Fibroblast of skin of abdomen (primary cell): ENCODE results near the gene SLAMF8.

ENCODE experiments used
- DNase-seq: peaks from one replicate; pipeline ENCODE4 v3.0.0-alpha.2; 2013

The SLAMF8 gene

GRCh38 chr1:159821171-159821867, 5.4 kb upstream of the SLAMF8 start:
- no peak for DNase-seq

DNA sequence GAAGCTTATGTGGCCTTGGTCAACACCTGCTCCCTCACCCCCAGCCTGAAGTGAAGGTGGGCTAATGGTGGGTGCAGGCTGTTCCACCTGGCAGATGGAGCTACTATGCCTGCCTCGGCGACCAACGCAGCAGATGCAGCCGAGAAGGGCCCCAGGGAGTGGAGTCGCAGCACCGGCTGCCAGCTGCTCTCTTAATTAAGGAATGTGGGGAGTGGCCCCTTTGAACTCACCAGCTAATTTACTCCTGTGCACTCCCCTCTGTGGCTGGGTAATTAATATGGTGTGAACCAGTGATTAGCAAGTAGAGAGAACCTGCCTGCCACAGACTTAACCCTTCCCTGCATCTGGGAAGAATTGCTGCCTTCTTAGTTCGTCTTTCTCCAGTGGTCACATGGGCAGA, 3.3 kb upstream of the SLAMF8 start:
- no peak for DNase-seq

DNA sequence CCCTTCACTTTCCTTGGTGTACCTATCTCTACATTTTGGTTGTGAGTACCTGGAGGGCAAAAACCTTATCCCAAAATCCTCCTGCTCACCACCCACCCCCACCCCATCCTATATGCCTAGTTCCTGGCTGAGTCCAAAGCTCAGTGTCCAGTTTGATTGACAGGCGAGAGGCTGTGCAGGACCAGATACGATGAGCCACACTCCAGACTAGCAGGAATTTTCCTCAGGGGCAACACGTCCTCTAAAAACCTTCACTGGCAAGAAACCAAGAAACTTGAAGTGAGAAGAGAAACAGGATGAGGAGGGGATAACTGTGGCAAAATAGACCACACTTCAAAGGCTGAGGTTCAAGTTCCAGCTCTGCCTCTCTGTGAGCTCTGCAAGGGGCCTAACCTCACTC, 1.1 kb upstream of the SLAMF8 start:
- no peak for DNase-seq

- no peak for DNase-seq
Measured at GRCh38 chr1:159827102-159827490, 423 bp downstream of the SLAMF8 start.

DNA sequence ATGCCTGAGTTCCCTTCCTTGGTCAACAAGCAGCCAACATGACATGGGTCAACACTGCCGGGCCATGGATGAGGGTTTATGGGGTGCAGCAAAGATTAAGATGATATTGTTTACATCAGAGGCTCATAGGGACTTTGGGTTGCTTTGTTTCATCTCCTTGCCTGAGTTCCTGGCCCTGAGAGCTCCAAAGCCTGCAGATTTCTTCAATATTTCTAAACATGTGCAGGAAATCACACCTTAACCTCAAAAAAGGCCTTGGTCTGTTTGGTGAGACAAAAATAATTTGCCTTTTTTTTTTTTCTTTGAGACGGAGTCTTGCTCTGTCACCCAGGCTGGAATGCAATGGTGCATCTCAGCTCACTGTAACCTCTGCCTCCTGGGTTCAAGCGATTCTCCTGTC, 876 bp downstream of the SLAMF8 start:
- DNase-seq, result no peak

DNA sequence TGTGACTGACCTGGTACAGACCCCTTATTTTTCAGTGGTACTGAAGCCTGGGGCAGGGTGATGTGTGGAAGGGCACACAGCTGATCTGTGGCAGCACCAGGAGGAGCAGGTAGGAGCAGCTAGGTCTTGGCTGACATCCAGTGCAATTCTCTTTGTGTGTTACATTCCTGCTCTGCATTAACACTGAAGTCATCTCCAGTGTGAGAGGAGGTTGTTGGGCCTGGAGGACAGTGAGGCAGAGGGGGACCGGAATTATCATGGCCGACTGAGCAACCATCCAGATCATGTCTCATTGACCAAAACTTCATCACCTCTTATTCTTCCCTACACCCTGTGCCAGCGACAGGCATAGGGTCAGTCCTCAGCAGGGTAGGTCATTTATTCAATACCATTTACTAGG, 1.5 kb downstream of the SLAMF8 start:
- no peak for DNase-seq

DNA sequence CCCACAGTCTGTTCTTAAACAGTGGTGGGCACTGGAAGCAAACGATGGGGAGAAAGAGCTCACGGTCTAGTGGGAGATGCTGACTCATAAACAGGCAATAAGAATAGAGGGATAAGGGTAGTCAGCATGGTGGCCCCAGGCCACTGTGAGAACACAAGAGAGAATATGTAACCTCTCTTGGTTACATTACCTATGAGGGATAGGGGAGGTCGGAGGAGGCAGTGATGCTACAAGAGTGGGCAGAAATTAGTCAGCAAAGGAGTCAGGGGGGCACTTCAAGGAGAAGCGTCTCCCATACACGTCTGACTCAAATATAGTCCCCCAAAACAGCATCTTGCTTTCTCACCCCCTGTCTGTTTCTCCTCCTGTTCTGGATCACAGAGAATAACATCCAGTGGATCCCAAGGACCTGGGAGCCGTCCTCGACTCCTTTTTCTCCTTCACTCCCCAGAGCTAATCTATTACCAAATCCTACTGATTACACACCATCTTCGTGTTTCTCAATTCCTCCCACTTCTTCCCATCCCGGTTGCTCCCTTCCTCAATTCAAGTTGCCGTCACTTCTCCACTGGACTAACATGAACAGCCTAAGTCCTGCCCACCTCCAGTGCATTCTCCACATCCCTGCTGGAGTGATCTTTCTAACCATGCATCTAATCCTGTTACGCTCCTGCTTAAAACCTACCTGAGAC, 2.1 kb downstream of the SLAMF8 start:
- no peak for DNase-seq

DNA sequence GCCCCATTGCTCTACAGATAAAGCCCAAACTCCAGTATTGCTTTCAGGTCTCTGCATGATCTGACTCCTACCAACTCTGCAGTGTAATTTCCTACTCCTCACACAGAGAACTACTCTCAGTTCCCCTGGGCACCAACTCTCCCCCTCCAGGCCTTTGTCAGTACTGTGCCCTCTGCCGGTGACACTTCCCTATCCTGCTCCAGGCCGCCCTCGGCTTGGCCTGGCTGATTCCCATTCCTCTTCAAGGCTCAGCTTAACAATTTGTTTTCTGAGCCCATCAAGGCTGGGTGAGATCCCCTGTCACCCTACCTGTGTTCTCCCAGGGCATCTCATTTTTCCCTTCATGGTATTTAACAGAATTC, 2.6 kb downstream of the SLAMF8 start:
- DNase-seq, result no peak

DNA sequence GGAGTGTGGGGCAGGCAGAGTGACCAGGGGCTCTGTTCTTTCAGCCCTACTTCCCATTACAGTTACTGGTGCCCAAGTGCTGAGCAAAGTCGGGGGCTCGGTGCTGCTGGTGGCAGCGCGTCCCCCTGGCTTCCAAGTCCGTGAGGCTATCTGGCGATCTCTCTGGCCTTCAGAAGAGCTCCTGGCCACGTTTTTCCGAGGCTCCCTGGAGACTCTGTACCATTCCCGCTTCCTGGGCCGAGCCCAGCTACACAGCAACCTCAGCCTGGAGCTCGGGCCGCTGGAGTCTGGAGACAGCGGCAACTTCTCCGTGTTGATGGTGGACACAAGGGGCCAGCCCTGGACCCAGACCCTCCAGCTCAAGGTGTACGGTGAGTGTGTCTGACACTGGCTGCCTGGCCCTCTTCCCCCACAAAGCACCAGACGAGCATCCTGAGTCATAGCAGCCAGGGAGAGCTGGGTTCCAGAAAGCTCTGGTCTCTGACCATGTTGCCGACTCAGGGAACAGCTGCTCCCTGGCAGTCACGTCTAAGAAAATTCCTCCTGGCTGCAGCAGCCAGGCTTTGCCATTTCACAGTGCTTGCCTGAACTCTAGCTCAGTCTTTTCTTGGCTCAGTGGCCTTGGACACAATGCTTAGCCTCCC, 3.3 kb downstream of the SLAMF8 start:
- peak; percentile 87 for DNase-seq

DNA sequence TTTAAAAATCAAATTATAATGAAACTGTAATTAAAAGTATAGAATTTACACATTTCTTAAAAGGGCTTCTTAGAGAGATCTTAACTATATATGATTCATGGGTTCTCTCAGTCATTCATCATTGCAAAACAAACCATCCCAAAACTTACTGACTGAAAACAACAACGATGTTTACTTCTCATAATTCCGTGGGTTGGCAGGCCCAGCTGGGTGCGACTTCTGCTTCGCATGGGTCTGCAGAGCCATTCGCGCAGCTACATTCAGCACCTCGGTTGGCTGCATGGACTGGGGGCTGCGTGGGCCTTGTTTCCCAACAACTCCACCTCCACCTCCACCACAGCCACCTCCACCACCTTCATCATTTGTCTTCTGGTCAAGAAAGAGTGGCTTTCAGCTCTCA, 4.0 kb downstream of the SLAMF8 start:
- DNase-seq, result no peak

- no peak for DNase-seq
Measured at GRCh38 chr1:159831412-159832141, 4.9 kb downstream of the SLAMF8 start.

DNA sequence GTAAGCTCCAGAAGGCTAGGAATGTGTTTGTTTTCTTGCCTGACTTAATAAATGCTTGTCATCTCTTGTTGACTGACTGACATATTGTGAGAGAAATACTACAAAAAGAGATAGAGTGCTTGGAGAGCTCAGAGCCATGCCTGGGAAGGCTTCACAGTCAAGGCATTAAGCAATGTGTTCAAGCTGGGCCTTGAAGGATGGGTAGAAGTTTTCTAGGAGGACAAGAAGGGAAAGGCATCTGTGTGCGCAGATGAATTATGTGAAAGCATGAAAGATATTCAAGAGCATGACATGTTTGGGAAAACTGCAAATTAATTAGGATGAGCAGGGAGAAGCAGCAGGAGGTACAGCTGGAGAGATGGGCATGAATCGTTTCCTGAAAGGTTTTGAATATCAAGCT, 5.6 kb downstream of the SLAMF8 start:
- no peak for DNase-seq

- DNase-seq, result no peak
Measured at GRCh38 chr1:159835356-159835755, 8.7 kb downstream of the SLAMF8 start.

DNA sequence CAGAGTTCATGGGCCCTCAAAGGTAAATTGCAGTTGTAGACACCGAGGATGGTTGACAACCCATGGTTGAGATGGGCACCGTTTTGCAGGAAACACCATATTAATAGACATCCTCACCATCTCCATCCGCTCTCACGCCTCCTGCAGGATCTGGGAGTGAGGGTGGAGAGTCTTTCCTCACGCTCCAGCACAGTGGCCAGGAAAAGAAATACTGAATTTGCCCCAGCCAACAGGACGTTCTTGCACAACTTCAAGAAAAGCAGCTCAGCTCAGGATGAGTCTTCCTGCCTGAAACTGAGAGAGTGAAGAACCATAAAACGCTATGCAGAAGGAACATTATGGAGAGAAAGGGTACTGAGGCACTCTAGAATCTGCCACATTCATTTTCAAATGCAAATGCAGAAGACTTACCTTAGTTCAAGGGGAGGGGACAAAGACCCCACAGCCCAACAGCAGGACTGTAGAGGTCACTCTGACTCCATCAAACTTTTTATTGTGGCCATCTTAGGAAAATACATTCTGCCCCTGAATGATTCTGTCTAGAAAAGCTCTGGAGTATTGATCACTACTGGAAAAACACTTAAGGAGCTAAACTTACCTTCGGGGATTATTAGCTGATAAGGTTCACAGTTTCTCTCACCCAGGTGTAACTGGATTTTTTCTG, 9.3 kb downstream of the SLAMF8 start:
- no peak for DNase-seq

DNA sequence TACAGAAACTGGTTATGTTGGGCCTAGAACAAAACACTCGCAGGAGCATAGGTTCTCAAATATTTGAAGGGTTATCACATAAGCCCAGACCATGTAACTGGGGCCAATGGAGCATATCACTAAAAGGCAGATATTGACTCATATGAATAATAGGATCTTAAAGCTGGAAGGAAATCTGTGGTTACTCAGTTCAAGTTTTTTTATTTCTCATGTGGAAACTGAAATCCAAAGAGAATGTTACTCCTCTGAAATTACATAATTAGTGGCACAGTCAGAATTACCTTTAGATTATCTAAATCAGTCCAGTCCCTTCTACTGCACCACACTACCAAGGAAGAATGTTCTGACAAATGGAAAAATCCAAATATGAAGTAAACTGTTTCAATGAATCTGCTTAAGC, 12.0 kb downstream of the SLAMF8 start:
- no peak for DNase-seq

DNA sequence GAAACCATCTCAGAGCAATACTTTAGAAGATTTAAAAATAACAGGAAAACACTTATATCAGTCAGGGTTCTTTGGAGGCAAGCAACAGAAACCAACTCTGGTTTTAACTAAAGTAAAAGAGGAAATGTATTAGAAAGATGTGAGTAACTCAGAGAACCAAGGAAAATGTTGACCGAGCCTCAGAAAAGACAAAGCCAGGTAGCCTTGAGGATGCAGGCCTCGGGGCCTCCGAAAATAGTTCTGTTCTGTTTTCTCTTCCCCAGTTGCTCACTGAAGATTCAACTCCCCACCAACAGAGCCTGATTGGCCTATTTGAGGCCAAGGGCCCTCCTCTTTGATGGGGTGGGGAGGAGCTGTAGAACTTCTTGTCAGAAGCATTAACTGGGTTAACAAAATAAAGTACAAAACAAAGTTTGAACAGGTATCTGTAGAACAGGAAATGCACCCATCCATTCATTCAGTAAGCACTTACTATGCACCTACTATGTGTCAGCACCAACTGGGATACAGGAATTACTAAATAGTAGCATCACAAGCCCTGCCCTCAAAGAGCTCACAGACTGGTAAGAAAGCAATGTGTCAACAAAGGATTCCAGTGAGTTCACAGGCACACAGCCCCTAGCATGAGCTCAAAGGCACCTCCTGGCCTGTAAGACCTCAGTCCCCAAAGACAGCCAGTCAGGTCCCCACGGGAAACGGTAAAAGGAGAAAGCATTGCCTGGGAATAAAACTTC, 12.6 kb downstream of the SLAMF8 start:
- DNase-seq, result no peak

GRCh38 chr1:159841749-159842148, 15.1 kb downstream of the SLAMF8 start:
- no peak for DNase-seq

- DNase-seq, result no peak
Measured at GRCh38 chr1:159843459-159843858, 16.8 kb downstream of the SLAMF8 start.

DNA sequence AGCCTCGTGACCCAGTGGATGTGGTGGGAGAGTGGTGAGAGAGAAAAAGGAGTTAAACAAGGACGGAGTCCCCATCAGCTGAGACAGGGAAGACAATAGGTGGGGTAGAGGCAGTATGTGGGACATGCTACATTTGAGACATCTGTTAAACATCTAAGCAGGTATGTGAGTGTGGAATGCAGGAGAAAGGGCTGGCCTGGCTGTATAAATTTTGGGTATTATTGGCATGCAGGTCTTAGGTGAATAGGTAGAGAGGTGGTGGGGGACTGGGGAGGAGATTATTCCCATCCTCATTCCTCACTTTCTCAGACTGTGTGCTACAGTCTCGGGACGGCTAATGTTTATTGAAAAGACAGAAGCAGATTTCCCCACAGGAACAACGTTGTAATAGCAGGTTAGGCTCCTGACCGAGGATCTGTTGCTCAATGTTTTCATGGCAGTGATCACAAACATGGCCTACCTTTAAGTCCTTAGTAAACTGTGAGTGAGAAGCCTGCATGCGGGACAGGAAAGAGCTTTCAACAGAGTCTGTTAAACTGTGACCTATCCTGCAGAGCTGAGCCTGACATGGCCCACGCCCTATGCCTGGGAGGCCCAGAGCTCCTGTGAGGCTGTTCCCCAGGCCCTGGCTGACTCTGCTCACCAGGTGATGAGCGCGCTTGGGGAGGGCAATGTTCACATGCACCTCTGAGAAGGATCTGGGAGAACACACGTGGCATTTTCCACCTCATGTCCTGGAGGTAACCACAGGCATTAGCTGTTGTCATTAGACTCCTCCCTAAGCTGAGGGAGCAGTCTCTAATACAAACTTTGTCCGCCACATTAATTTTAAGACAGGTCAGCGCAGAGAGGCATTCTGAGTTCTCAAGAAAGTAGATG, 19.3 kb downstream of the SLAMF8 start:
- no peak for DNase-seq

DNA sequence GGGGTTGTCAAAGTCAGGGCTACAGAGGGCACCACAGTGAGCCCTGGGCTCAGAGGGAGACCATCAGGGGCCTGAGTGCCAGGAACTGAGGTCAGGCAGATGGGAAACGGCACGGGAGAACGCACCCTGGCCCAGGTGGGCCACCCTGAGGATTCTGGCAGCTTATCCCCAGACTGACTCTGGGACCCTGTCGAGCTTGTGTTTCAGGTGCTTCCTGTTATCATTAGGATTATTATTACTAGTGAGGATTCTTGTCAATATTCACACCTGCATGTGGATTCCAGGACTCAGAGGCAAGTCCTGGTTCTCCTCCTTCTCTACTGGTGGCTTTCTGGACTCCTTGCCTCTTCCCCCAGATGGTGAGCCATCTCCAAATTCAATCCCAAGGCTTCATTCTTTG, 20.6 kb downstream of the SLAMF8 start:
- DNase-seq, result no peak

DNA sequence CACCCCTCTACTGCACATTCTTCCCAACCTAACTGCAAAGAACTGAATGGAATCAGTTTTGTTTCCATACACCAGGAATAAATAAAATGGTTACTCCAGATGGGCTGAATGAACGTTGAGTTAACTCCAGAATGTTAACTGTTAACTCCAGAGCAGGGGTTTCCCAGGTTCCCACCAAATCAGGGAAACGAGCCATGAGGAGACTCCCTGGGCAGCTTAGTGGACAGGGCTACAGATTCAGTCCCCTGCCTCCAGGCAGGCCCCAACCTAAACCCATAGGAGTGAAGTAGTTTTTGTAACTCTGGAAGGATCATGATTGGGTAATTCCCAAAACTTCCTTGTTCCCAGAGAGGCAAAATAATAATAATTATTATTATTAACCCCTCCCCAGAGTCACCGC, 21.7 kb downstream of the SLAMF8 start:
- no peak for DNase-seq
